GM19455 (cell line): ENCODE measurements around the gene CACNB1.

ENCODE experiments used
- ATAC-seq: cut with Tn5 transposase; IDR thresholded peaks from one replicate; pipeline ENCODE4 v1.9.1; 2021; ENCODE audit not compliant: unreplicated experiment

Gene CACNB1

GRCh38 chr17:39153599-39154051, 43.8 kb downstream of the CACNB1 start:
- ATAC-seq, result peak; percentile 40

GRCh38 chr17:39151943-39152818, 45.3 kb downstream of the CACNB1 start:
- ATAC-seq, result no peak

GRCh38 chr17:39151150-39151942, 46.1 kb downstream of the CACNB1 start, which contains the start of gene PLXDC1:
PLXDC1 (minus strand) TSS chr17:39151637; CDS start chr17:39151437, 200 bp downstream.
- ATAC-seq, result no peak

GRCh38 chr17:39150795-39151149, 46.7 kb downstream of the CACNB1 start:
- no peak for ATAC-seq

GRCh38 chr17:39150104-39150634, 47.3 kb downstream of the CACNB1 start:
- ATAC-seq, result no peak

GRCh38 chr17:39147221-39148185, 50.0 kb downstream of the CACNB1 start:
- ATAC-seq, result no peak

- no peak for ATAC-seq
These were observed 51.2 kb downstream of the CACNB1 start for GRCh38 chr17:39146273-39146672.

- ATAC-seq, result no peak
These were observed 52.3 kb downstream of the CACNB1 start for GRCh38 chr17:39145143-39145542.

- ATAC-seq, result no peak
These were observed 53.0 kb downstream of the CACNB1 start for GRCh38 chr17:39144416-39144840.

GRCh38 chr17:39143552-39144093, 53.8 kb downstream of the CACNB1 start:
- no peak for ATAC-seq

GRCh38 chr17:39141915-39142664, 55.4 kb downstream of the CACNB1 start:
- no peak for ATAC-seq

GRCh38 chr17:39141294-39141693, 56.2 kb downstream of the CACNB1 start:
- no peak for ATAC-seq

GRCh38 chr17:39139561-39139960, 57.9 kb downstream of the CACNB1 start:
- ATAC-seq, result no peak

- no peak for ATAC-seq
These were observed 58.3 kb downstream of the CACNB1 start for GRCh38 chr17:39139161-39139511.

GRCh38 chr17:39138431-39139160, 58.9 kb downstream of the CACNB1 start:
- ATAC-seq, result no peak

GRCh38 chr17:39134878-39135277, 62.6 kb downstream of the CACNB1 start:
- ATAC-seq, result no peak

- no peak for ATAC-seq
These were observed 65.3 kb downstream of the CACNB1 start for GRCh38 chr17:39132192-39132610.

GRCh38 chr17:39131616-39132015, 65.9 kb downstream of the CACNB1 start:
- no peak for ATAC-seq

- no peak for ATAC-seq
These were observed 67.3 kb downstream of the CACNB1 start for GRCh38 chr17:39130205-39130604.
